ENCODE data around the gene ACOT12.
A peak's percentile ranks its signal among the peaks of the same experiment; 100 is the strongest.

The ACOT12 gene

DNA sequence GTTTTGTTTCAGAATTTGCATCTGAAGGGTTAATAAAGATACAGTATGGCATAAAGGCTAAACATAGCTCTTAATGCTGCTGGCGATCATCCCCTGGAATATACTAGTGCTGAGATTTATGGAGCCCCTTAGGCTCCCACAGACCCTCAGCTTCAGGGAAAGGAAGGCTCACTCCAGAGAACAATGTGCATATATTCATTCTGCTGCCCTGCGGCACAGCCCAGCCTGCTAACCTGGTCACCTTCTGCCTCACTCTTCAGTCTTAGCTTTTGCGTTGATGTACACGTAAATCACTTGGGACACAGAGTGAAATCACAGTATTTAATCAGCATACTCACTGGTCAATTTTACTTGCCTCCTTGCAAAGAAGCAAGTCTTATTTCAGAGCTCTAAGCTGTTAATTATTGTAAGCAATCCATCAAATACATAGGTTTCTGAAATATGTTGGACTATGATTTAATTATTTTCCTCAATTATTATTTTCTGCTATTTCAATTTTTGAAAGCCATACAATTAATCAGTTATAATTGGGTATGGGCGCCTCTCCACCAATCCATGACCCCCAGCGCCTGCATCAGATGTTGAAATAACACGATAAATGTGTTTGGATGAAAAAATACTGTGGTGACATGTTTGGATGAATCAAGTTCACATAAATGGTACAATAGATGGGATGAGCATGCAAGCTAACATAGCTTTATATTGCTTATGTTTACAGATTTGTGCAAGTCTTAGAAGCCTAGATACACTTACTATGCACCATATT lies 11.4 kb upstream of the ACOT12 start:
- Histone ChIP-seq H3K4me1 (no peaks in the 10 kb centered on the region), H3K4me3 (ENCODE audit: low read depth, low read length) (no peak overlapping the region), H3K27me3 (no peaks in the 10 kb centered on the region), H3K9me3 (no peaks in the 10 kb centered on the region), H3K36me3 (no peaks in the 10 kb centered on the region)
- DNase-seq, result no peak
- no peak for TF ChIP-seq CTCF (IDR thresholded peaks at IDR 0.05; ENCODE audit: low read depth, low read length)

GRCh38 chr5:81402192-81402930 lies 8.4 kb upstream of the ACOT12 start:
- H3K27me3 ChIP-seq, result no peaks in the 10 kb centered on the region
- TF ChIP-seq CTCF (IDR thresholded peaks at IDR 0.05; ENCODE audit: low read depth, low read length), result no peak
- DNase-seq, result no peak
- no peaks in the 10 kb centered on the region for H3K4me1 ChIP-seq
- H3K36me3 ChIP-seq, result no peaks in the 10 kb centered on the region
- no peak overlapping the region for H3K4me3 ChIP-seq (ENCODE audit: low read depth, low read length)
- H3K9me3 ChIP-seq, result no peaks in the 10 kb centered on the region

GRCh38 chr5:81401266-81401665 lies 7.3 kb upstream of the ACOT12 start:
- H3K4me3 ChIP-seq (ENCODE audit: low read depth, low read length), result no peak overlapping the region
- no peaks in the 10 kb centered on the region for H3K27me3 ChIP-seq
- no peak for TF ChIP-seq CTCF (IDR thresholded peaks at IDR 0.05; ENCODE audit: low read depth, low read length)
- DNase-seq, result no peak
- no peaks in the 10 kb centered on the region for H3K36me3 ChIP-seq
- no peaks in the 10 kb centered on the region for H3K4me1 ChIP-seq
- no peaks in the 10 kb centered on the region for H3K9me3 ChIP-seq

GRCh38 chr5:81400375-81400774 lies 6.4 kb upstream of the ACOT12 start:
- DNase-seq, result no peak
- Histone ChIP-seq H3K4me3 (ENCODE audit: low read depth, low read length) (no peak overlapping the region), H3K27me3 (no peaks in the 10 kb centered on the region)

DNA sequence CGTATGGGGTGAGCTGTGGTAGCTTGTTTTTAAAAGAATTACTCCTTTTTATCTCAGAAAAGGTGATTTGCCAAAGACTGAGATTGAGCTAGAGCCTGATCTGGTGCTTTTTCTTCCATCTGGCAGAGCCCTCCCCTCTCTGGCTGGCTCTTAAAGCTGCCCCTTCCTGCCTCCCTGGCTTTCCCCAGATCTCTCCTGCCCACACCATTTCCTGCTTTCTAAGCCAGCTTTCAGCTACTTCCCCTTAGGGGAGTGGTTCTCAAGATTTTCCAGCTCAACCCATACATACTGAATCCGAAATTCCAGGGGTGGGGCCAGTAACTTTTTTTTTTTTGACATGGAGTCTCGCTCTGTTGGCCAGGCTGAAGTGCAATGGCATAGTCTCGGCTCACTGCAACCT lies 4.8 kb upstream of the ACOT12 start:
- Histone ChIP-seq H3K9me3 (no peaks in the 10 kb centered on the region), H3K4me3 (ENCODE audit: low read depth, low read length) (no peak overlapping the region), H3K36me3 (no peaks in the 10 kb centered on the region), H3K4me1 (no peaks in the 10 kb centered on the region), H3K27me3 (no peaks in the 10 kb centered on the region)
- DNase-seq, result no peak
- TF ChIP-seq CTCF (IDR thresholded peaks at IDR 0.05; ENCODE audit: low read depth, low read length), result no peak

More at GRCh38 chr5:81400375-81400774, 6.4 kb upstream of the ACOT12 start:
- no peak for TF ChIP-seq CTCF (IDR thresholded peaks at IDR 0.05; ENCODE audit: low read depth, low read length)
- Histone ChIP-seq H3K9me3 (no peaks in the 10 kb centered on the region), H3K4me1 (no peaks in the 10 kb centered on the region), H3K36me3 (no peaks in the 10 kb centered on the region)

DNA sequence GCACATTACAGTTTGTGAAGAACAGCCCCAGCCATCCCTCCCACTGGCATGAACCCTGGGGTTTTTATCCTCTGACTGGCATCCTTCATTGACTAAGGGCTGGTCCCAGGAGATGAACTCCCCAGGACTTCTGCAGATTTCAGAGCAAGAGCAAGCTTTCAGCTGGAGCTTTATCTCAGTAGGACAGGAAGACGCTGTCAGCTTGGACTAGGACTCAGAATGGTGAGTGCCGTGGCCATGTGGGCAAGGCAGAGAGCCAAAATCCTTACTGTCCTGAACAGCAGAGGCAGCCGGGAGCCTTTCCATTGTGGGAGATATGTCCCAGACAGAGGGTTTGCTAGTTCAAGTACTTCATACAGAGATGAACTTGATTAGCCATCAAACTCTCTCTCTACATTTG lies 3.2 kb upstream of the ACOT12 start:
- Histone ChIP-seq H3K4me3 (ENCODE audit: low read depth, low read length) (no peak overlapping the region), H3K4me1 (no peaks in the 10 kb centered on the region), H3K9me3 (no peaks in the 10 kb centered on the region), H3K27me3 (no peaks in the 10 kb centered on the region), H3K36me3 (no peaks in the 10 kb centered on the region)
- DNase-seq, result peak; percentile 53
- no peak for TF ChIP-seq CTCF (IDR thresholded peaks at IDR 0.05; ENCODE audit: low read depth, low read length)
